GM13977 (cell line): Measurements from ENCODE around the gene SETDB1.

ENCODE experiments used
- DNase-seq: peaks from one replicate; pipeline ENCODE4 v3.0.0; 2012; ENCODE audit warnings: low spot score
- CTCF ChIP-seq: IDR thresholded peaks from 2 replicates; pipeline ENCODE4 v1.5.1; 2012; ENCODE audit warnings: mild to moderate bottlenecking, control low read depth; ENCODE audit not compliant: insufficient read depth; ENCODE audit errors: extremely low read depth, missing control alignments
- in situ Hi-C: fragments of 300-500 bp; cut with MboI; formaldehyde crosslinking; loops from one replicate; pipeline ENCODE4 v1.12.0; 2022; ENCODE audit warnings: low sequenced_read_pairs, low pct_unique_long_range_greater_than_20kb, mixed read lengths, inconsistent platforms; ENCODE audit not compliant: unreplicated experiment

The SETDB1 gene

GRCh38 chr1:150999051-150999674 is 73.0 kb downstream of the SETDB1 start:
- TF ChIP-seq CTCF, result no peak
- in situ Hi-C loops, result no loop called here
- no peak for DNase-seq

GRCh38 chr1:150999926-151000325 is 73.8 kb downstream of the SETDB1 start:
- no peak for TF ChIP-seq CTCF
- in situ Hi-C loops, result no loop called here
- DNase-seq, result no peak

- no peak for TF ChIP-seq CTCF
- in situ Hi-C loops, result no loop called here
- no peak for DNase-seq
These were observed 74.2 kb downstream of the SETDB1 start for GRCh38 chr1:151000408-151000807.

GRCh38 chr1:151001602-151002001 is 75.4 kb downstream of the SETDB1 start:
- in situ Hi-C loops, result no loop called here
- DNase-seq, result no peak
- no peak for TF ChIP-seq CTCF

- TF ChIP-seq CTCF, result no peak
- in situ Hi-C loops, result no loop called here
- no peak for DNase-seq
These were observed 75.9 kb downstream of the SETDB1 start for GRCh38 chr1:151002051-151002450.

- DNase-seq, result no peak
- in situ Hi-C loops, result no loop called here
- TF ChIP-seq CTCF, result no peak
These were observed 76.4 kb downstream of the SETDB1 start for GRCh38 chr1:151002611-151003010.
